Neural crest cell (in vitro differentiated cells): ENCODE results near the gene ZNF500. TPM values are rescaled to one million over a fixed set of nuclear protein-coding genes. Genes with fewer than 3 reads are reported as not detected.

Source experiments
- DNase-seq: peaks from one replicate; pipeline ENCODE4 v3.0.0; 2021; ENCODE audit warnings: low read depth, mixed read lengths, low spot score
- H3K27ac Mint-ChIP-seq: one replicate; pipeline ENCODE4 v1.8.0; 2021; ENCODE audit warnings: mild to moderate bottlenecking, mixed read lengths; ENCODE audit not compliant: unreplicated experiment
- H3K27me3 Mint-ChIP-seq: 2 replicates; pipeline ENCODE4 v1.8.0; 2021; ENCODE audit warnings: low read depth, mild to moderate bottlenecking, mixed read lengths
- H3K36me3 Mint-ChIP-seq: 2 replicates; pipeline ENCODE4 v1.8.0; 2021; ENCODE audit warnings: low read depth, mild to moderate bottlenecking, mixed read lengths
- H3K4me1 Mint-ChIP-seq: 2 replicates; pipeline ENCODE4 v1.8.0; 2021; ENCODE audit warnings: mixed read lengths
- H3K4me3 Mint-ChIP-seq: one replicate; pipeline ENCODE4 v1.8.0; 2021; ENCODE audit warnings: mild to moderate bottlenecking, mixed read lengths
- H3K9me3 Mint-ChIP-seq: 2 replicates; pipeline ENCODE4 v1.8.0; 2021; ENCODE audit warnings: mixed read lengths
- CTCF ChIP-seq: fragments of 200-600 bp; sonication (generic); conservative IDR thresholded peaks from 2 replicates; pipeline ENCODE4 v1.5.0; 2021; ENCODE audit warnings: antibody characterized with exemption, mild to moderate bottlenecking
- total RNA-seq: library from RNA; stranded (reverse); gene quantifications from 2 replicates; pipeline ENCODE4 v1.2.1, GENCODE V29; 2021

The ZNF500 gene
- total RNA-seq, 1 donor from 2014 or later, result 21.1 TPM

DNA sequence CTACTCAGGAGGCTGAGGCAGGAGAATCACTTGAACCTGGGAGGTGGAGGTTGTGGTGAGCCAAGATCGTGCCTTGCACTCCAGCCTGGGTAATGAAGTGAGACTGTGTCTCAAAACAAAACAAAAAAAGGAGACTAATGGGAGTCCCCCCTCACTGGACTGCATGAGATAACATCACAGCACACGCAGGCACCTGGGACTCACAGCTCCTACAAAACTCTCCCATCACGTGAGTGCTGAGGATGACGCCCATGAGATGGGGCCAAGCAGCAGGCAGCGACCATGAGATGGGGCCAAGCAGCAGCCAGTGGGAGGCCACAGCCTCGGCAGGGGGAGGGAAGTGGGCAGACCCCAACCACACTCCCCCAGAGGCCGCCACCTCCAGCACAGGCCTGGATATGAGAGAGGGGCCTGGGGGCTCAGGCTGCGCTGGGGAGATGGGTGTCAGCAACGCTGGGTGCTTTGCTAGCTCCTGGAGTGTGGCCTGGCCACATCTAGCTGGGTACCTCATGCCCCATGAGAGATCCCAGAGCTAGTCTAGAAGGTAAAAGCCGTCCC, 17.2 kb downstream of the ZNF500 start:
- peaks cover 3% of the 10 kb centered on the region for H3K36me3 Mint-ChIP-seq
- no peak for TF ChIP-seq CTCF
- no peak overlapping the region for H3K4me3 Mint-ChIP-seq
- no peak overlapping the region for H3K27ac Mint-ChIP-seq
- H3K9me3 Mint-ChIP-seq, result no peaks in the 10 kb centered on the region
- no peak for DNase-seq
- no peaks in the 10 kb centered on the region for H3K27me3 Mint-ChIP-seq
- no peaks in the 10 kb centered on the region for H3K4me1 Mint-ChIP-seq

DNA sequence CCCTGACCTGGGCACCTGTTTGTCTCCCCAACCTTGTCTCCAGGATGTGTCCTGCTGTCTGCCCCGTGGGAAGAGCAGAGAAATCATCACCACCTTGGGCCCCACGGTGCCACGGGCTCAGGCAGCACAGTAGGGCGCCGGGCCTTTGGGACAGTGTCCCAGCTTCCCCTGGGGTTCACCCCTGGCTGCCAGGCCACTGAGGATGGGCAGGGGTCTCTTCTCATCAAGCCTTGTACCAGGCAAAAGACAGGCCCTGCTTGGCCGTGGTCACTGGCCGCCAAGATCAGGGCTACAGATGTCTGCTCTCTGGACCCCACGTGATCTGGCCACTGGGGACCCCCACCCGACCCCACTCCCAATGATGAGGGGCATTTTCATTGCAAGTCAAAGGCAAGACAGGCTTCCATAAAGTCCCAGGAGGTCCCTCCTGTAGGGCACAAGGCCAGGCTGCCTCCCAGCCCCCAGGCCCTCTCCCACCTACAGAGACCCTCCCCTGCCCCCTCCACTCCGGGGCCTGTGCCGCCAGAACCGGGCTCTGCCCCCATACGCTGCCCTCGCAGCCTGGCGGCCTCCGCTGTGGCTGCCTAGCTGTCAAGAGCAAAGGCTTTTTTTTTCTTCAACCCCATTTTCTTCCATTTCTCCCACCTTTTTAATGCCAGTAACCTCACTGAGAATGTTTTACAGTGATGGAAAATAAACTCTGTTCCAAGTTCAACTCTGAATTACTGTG, 18.1 kb downstream of the ZNF500 start:
- Mint-ChIP-seq H3K4me3 (no peak overlapping the region), H3K36me3 (peaks cover 3% of the 10 kb centered on the region), H3K4me1 (no peaks in the 10 kb centered on the region), H3K27ac (peak overlapping the region; percentile 78), H3K27me3 (no peaks in the 10 kb centered on the region), H3K9me3 (no peaks in the 10 kb centered on the region)
- DNase-seq, result no peak
- TF ChIP-seq CTCF, result no peak

DNA sequence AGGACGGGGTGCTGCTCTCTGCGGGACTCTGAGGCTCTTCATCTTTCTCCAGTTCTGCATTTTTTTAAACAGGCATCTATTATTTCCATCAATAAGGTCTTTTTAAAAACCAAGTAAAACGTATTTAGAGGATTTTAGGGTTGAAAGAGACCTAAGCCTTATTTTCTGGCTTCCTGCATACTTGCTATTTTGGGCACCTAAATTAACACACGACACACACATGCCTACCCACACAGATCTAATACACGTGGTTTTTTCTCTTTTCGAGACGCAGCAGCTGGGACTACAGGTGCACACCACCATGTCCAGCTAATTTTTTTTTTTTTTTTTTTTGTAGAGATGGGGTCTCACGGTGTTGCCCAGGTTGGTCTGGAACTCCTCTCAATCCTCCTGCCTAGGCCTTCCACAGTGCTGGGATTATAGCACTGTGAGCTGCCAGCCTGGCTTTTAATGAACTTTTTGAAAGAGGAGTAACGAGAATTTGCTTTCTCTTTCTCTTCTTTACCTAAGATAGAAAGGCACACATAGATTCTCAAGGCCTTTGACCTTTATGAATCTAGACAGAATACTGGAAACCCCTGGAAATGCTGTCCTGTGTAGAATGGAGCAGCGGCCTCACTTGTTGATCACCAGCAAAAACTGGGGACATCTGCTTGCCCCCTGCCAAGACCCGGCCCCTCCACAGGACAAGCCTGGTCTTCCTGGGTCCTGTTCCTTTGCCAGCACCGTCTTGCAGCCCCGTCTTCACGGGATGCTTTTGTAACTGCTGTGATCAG, 18.9 kb downstream of the ZNF500 start:
- DNase-seq, result no peak
- Mint-ChIP-seq H3K4me3 (no peak overlapping the region), H3K27me3 (no peaks in the 10 kb centered on the region), H3K27ac (no peak overlapping the region), H3K9me3 (no peaks in the 10 kb centered on the region), H3K4me1 (no peaks in the 10 kb centered on the region), H3K36me3 (peaks cover under 1% of the 10 kb centered on the region)
- TF ChIP-seq CTCF, result no peak

DNA sequence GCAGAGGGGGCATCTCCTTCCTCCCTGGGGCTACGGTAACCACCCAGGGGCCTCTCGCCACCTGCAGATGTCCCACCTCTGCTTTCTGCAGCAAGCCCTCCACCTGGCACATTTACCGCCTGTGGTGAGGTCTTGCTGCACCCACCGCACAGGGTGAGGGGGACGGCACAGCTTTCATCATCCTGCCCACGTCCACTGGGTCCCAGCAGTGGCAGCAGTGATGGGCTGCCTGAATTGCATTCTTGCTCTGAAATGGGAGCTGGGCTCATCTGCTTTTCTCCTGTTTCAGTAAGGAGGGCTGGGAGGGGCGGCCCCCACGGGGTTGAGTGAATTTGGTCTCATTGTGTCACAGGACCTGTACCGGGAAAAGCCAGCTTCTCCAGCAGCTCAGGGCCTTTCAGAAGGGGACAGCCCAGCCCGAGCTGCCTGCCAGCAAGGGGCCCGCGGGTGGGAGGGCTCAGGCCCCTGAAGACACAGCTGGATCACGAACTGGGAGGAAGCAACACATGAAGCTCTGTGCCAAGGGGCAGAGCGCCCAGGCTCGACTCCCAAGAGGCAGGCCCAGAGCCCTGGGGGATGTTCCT, 19.9 kb downstream of the ZNF500 start:
- H3K4me1 Mint-ChIP-seq, result no peaks in the 10 kb centered on the region
- no peak for DNase-seq
- H3K36me3 Mint-ChIP-seq, result no peaks in the 10 kb centered on the region
- H3K27me3 Mint-ChIP-seq, result peaks cover 2% of the 10 kb centered on the region
- H3K27ac Mint-ChIP-seq, result peak overlapping the region; percentile 57
- H3K4me3 Mint-ChIP-seq, result no peak overlapping the region
- TF ChIP-seq CTCF, result no peak
- H3K9me3 Mint-ChIP-seq, result no peaks in the 10 kb centered on the region

GRCh38 chr16:4746215-4746614, 20.7 kb downstream of the ZNF500 start:
- Mint-ChIP-seq H3K9me3 (no peaks in the 10 kb centered on the region), H3K4me3 (no peak overlapping the region), H3K27me3 (peaks cover 2% of the 10 kb centered on the region), H3K27ac (no peak overlapping the region), H3K36me3 (no peaks in the 10 kb centered on the region), H3K4me1 (no peaks in the 10 kb centered on the region)
- DNase-seq, result no peak
- no peak for TF ChIP-seq CTCF
